OCI-LY1 (cell line): ENCODE measurements around the gene ACTL10.

ENCODE experiments used
- H2AFZ ChIP-seq: fragments of 200-600 bp; sonication (generic), shearing (Covaris generic); 2 replicates; pipeline ENCODE4 v1.6.0; 2014; ENCODE audit warnings: antibody characterized with exemption, mild to moderate bottlenecking, low read length
- H3F3A ChIP-seq: fragments of 200-600 bp; sonication (generic), shearing (Covaris generic); 2 replicates; pipeline ENCODE4 v1.6.0; 2014; ENCODE audit warnings: mild to moderate bottlenecking, antibody characterized with exemption, low read length, moderate library complexity; ENCODE audit not compliant: insufficient read depth
- H3K27ac ChIP-seq: fragments of 200-600 bp; sonication (generic); 2 replicates; pipeline ENCODE4 v1.5.1; 2014; ENCODE audit warnings: low read length, mixed run types, mild to moderate bottlenecking, low read depth; ENCODE audit not compliant: poor library complexity, severe bottlenecking
- H3K27me3 ChIP-seq: fragments of 200-600 bp; sonication (generic); 2 replicates; pipeline ENCODE4 v1.6.0; 2014; ENCODE audit warnings: antibody characterized with exemption, mild to moderate bottlenecking, low read length, moderate library complexity; ENCODE audit not compliant: insufficient read depth
- H3K36me3 ChIP-seq: fragments of 200-600 bp; sonication (generic); 2 replicates; pipeline ENCODE4 v1.6.1; 2014; ENCODE audit warnings: mild to moderate bottlenecking, antibody characterized with exemption, low read length, moderate library complexity, mixed read lengths; ENCODE audit not compliant: insufficient read depth
- H3K4me1 ChIP-seq: fragments of 200-600 bp; sonication (generic); 2 replicates; pipeline ENCODE4 v1.5.1; 2014; ENCODE audit warnings: mild to moderate bottlenecking, low read length, moderate library complexity; ENCODE audit not compliant: insufficient read depth, severe bottlenecking
- H3K4me2 ChIP-seq: fragments of 200-600 bp; sonication (generic), shearing (Covaris generic); 2 replicates; pipeline ENCODE4 v1.6.1; 2014; ENCODE audit warnings: low read length
- H3K4me3 ChIP-seq: fragments of 200-600 bp; sonication (generic); 2 replicates; pipeline ENCODE4 v1.5.1; 2014; ENCODE audit warnings: low read length, low read depth, mild to moderate bottlenecking, mixed read lengths; ENCODE audit not compliant: poor library complexity, severe bottlenecking
- H3K79me2 ChIP-seq: fragments of 200-600 bp; shearing (Covaris generic); 2 replicates; pipeline ENCODE4 v1.6.1; 2016; ENCODE audit warnings: mixed run types, low read length, mixed read lengths; ENCODE audit not compliant: insufficient read depth
- H3K9ac ChIP-seq: fragments of 200-600 bp; sonication (generic), shearing (Covaris generic); 2 replicates; pipeline ENCODE4 v1.6.1; 2014; ENCODE audit warnings: mild to moderate bottlenecking, low read length, mixed read lengths
- H3K9me2 ChIP-seq: fragments of 200-600 bp; sonication (generic), shearing (Covaris generic); 2 replicates; pipeline ENCODE4 v1.6.1; 2014; ENCODE audit warnings: low read depth, mild to moderate bottlenecking, low read length, mixed read lengths
- H3K9me3 ChIP-seq: fragments of 200-600 bp; shearing (Covaris generic); 2 replicates; pipeline ENCODE4 v1.6.1; 2014; ENCODE audit warnings: low read length, mixed read lengths
- H4K20me1 ChIP-seq: fragments of 200-600 bp; sonication (generic), shearing (Covaris generic); 2 replicates; pipeline ENCODE4 v1.6.0; 2016; ENCODE audit warnings: mild to moderate bottlenecking, low read length; ENCODE audit not compliant: insufficient read depth
- CTCF ChIP-seq: fragments of 200-600 bp; sonication (generic), shearing (Covaris generic); IDR thresholded peaks from 2 replicates; pipeline ENCODE4 v1.5.1; 2017; ENCODE audit warnings: mild to moderate bottlenecking, antibody characterized with exemption, low read length, moderate library complexity, mixed read lengths
- EZH2 ChIP-seq: fragments of 200-600 bp; sonication (generic), shearing (Covaris generic); IDR thresholded peaks from 2 replicates; pipeline ENCODE4 v1.8.0; 2017; ENCODE audit warnings: borderline replicate concordance, mixed run types, mild to moderate bottlenecking, antibody characterized with exemption, low read length, moderate library complexity, mixed read lengths

The ACTL10 gene

DNA sequence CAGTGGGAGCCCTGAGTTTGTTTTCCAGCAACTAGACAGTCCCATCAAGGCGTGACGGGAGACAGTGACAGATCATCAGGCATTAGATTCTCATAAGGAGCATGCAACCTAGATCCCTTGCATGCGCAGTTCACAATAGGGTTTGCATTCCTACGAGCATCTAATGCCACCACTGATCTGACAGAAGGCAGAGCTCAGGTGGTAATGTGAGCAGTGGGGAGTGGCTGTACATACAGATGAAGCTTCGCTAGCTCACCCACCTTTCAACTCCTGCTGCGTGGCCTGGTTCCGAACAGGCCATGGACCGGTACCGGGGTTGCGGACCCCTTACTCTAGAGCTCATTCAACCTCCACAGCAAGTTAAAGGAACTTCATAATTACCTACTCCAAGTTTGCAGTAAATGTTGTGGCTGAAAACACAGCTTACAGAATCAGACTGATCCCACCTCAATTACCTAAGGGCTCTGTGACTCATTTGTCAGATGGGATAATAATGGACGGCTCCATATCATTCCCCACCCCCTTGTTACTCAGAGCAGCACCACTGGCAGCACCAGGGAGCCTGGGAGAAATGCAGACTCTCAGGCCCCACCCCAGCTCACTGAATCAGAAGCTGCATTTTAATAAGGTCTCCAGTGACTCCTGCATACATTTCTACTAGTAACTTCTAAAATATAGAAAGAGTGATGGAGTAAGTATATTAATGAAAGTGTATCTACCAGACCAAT, 37.6 kb downstream of the ACTL10 start:
- H2AFZ ChIP-seq: no peak overlapping the region
- H3K27me3 ChIP-seq: no peaks in the 10 kb centered on the region
- TF ChIP-seq EZH2 (no peak), CTCF (no peak)
- no peaks in the 10 kb centered on the region for H3F3A ChIP-seq
- H3K4me3 ChIP-seq: no peak overlapping the region
- no peaks in the 10 kb centered on the region for H3K9me3 ChIP-seq
- peaks cover 28% of the 10 kb centered on the region for H3K36me3 ChIP-seq
- no peak overlapping the region for H3K27ac ChIP-seq
- H4K20me1 ChIP-seq: no peaks in the 10 kb centered on the region
- no peaks in the 10 kb centered on the region for H3K4me1 ChIP-seq
- no peak overlapping the region for H3K4me2 ChIP-seq
- H3K79me2 ChIP-seq: no peaks in the 10 kb centered on the region
- H3K9ac ChIP-seq: no peak overlapping the region
- H3K9me2 ChIP-seq: no peaks in the 10 kb centered on the region

DNA sequence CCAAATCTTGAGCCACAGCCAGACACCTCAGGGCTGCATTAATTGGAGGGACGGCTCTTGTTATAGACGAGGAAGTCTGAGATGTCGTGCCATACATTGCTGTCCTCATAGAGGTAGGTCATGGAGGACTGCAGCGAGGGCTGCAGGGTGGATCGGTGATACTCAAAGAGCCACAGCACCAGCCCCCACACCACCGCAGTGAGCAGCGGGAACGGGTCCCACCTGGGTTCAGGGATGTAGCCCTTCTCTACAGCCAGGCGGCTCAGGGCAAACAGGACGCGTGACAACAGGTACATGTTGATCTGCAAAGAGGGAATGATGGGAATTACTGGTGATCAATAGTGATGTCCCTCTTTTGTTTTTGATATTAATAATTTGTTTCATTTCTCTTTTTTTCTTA, 40.9 kb downstream of the ACTL10 start:
- Histone ChIP-seq H2AFZ (no peak overlapping the region), H3K9me2 (no peaks in the 10 kb centered on the region), H3F3A (no peaks in the 10 kb centered on the region), H3K27ac (no peak overlapping the region), H3K9me3 (no peaks in the 10 kb centered on the region), H3K4me2 (no peak overlapping the region), H3K36me3 (peaks cover 48% of the 10 kb centered on the region), H3K4me1 (no peaks in the 10 kb centered on the region), H4K20me1 (no peaks in the 10 kb centered on the region), H3K4me3 (no peak overlapping the region), H3K27me3 (no peaks in the 10 kb centered on the region), H3K9ac (no peak overlapping the region), H3K79me2 (no peaks in the 10 kb centered on the region)
- TF ChIP-seq EZH2 (no peak), CTCF (no peak)

DNA sequence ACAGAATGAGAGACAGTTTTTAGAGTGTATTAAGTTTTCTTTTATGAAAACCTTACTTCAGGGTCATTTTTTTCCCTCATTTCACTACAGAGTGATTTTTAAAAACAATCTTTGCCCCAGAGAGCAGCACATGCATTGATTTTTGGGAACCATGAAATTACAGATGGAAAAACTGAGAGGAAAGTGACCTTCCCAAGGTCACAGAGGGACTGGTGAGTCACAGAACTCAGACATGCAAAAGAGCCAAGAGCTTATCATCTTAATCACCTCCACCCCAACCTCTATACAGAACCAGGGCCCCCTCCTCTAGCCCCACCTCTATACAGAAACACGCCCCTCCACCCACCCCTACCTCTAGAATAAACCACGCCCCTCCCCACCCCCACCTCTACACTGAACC, 42.7 kb downstream of the ACTL10 start:
- H3K79me2 ChIP-seq: no peaks in the 10 kb centered on the region
- H2AFZ ChIP-seq: no peak overlapping the region
- no peak overlapping the region for H3K27ac ChIP-seq
- no peaks in the 10 kb centered on the region for H3K9me2 ChIP-seq
- H4K20me1 ChIP-seq: no peaks in the 10 kb centered on the region
- no peaks in the 10 kb centered on the region for H3K27me3 ChIP-seq
- H3K4me2 ChIP-seq: no peak overlapping the region
- H3K9ac ChIP-seq: no peak overlapping the region
- TF ChIP-seq CTCF (no peak), EZH2 (no peak)
- H3K4me3 ChIP-seq: no peak overlapping the region
- H3K9me3 ChIP-seq: no peaks in the 10 kb centered on the region
- peaks cover 62% of the 10 kb centered on the region for H3K36me3 ChIP-seq
- no peaks in the 10 kb centered on the region for H3F3A ChIP-seq
- H3K4me1 ChIP-seq: no peaks in the 10 kb centered on the region
